ENCODE results near the gene ATCAY. TPM values are rescaled to one million over a fixed set of nuclear protein-coding genes. Genes with fewer than 3 reads are reported as not detected.
A peak's percentile ranks its signal among the peaks of the same experiment; 100 is the strongest.
"Not testable (repeated sequence)": the region's sequence is repeated elsewhere in the genome, so short reads cannot be mapped to it uniquely, and the experiment has no call there.

The ATCAY gene
- total RNA-seq, 4 donors from 2014 or later = not detected

DNA sequence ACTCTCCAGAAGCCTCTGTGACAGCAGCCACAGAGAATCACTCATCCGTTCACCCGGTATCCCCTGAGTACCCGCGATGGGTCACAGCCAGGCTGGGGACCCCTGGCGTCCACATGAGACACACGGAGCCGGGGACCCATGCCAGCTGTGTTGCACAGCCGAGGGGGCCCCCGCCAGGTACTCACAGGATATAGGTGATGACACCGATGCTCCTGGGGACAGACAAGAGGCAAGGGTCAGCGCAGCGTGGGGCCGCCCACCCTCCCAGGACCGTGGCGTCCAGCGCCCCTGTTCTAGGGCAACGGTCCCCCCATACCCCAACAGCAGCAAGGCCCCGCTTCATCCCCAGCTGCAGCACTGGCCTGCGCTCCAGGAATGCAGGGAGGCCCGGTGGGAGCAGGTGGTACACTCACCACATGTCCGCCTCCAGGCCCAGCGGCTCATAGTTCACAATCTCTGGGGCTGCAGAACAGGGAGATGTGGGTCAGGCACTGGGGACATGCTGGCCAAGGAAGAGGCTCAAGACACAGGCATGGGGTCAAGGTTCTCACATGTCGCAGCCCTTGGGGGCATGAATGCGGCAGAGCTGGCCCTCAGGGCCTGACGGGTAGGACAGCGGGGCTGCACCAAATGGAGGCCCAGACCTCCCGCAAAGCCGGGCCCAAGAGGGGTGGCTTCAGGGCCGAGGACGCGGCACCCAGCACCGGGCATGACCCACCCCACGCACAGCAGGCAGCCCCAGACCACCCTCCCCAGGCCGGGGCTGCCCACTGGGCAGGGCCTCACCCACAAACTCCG, 83.2 kb downstream of the ATCAY start:
- Histone ChIP-seq H3K27ac (peak overlapping the region; percentile 28 to 99 (median 70)), H3K4me1 (peaks cover 21 to 29% of the 10 kb centered on the region in 2 donors), H3K4me3 (no peak overlapping the region), H3K9me3 (no peaks in the 10 kb centered on the region), H3K27me3 (no peaks in the 10 kb centered on the region), H3K36me3 (peaks cover 0 to 83% of the 10 kb centered on the region in 2 donors)
- TF ChIP-seq POLR2A (IDR thresholded peaks at IDR 0.05) = no peak
- TF ChIP-seq, protein P1, sequence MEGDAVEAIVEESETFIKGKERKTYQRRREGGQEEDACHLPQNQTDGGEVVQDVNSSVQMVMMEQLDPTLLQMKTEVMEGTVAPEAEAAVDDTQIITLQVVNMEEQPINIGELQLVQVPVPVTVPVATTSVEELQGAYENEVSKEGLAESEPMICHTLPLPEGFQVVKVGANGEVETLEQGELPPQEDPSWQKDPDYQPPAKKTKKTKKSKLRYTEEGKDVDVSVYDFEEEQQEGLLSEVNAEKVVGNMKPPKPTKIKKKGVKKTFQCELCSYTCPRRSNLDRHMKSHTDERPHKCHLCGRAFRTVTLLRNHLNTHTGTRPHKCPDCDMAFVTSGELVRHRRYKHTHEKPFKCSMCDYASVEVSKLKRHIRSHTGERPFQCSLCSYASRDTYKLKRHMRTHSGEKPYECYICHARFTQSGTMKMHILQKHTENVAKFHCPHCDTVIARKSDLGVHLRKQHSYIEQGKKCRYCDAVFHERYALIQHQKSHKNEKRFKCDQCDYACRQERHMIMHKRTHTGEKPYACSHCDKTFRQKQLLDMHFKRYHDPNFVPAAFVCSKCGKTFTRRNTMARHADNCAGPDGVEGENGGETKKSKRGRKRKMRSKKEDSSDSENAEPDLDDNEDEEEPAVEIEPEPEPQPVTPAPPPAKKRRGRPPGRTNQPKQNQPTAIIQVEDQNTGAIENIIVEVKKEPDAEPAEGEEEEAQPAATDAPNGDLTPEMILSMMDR (IDR thresholded peaks at IDR 0.05 in 4 of 5, conservative IDR thresholded peaks at IDR 0.05 in 1 of 5) = no peak
- intact Hi-C loops (cut with DNase I; ENCODE audit: low total_unique reads) = no loop called here
- in situ Hi-C loops (cut with MboI; ENCODE audit: low sequenced_read_pairs in 4 of 4) = no loop called here
- DNase-seq (no peak), ATAC-seq (no peak)

DNA sequence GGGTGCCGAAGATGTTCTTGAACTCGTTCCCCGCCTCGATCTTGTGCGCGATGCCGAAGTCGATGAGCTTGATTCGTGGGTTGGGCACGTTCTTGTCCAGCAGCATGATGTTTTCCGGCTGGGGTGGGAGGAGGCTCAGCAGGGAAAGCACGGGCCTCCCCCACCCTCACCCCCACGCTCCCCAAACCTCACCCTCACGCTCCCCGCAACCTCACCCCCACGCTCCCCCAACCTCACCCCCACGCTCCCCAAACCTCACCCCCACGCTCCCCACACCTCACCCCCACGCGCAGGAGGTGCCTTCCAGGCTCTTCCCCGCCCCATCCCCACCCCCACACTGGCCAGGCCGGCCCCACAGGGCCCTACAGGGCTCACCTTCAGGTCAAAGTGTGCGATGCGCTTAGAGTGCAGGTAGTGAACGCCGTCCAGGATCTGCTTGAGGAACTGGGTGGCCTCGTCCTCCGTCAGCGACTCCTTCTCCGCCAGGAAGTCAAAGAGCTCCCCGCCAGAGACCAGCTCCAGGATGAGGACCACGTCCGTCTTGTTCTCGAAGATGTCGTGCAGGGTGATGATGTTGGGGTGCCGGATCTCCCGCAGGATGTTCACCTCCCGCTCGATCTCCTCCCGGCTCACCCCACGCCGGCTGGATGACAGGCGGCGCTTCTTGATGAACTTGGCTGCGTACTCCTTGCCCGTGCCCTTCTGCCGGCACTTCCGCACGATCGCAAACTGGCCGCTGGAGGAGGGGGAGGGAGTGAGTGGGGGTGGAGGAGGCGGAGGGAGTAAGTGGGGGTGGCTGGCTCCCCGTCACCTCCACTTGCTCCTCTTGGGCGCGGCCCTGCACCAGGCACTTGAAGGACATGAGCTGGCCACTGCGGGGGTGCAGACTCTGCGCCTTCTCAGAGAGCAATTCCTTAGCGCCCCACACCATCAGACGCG, 84.0 kb downstream of the ATCAY start:
- H3K36me3 ChIP-seq = peaks cover 0 to 74% of the 10 kb centered on the region in 2 donors
- no peaks in the 10 kb centered on the region for H3K27me3 ChIP-seq
- H3K4me3 ChIP-seq = no peak overlapping the region
- no peak for DNase-seq
- H3K4me1 ChIP-seq = peaks cover 29 to 37% of the 10 kb centered on the region in 2 donors
- intact Hi-C loops (cut with DNase I; ENCODE audit: low total_unique reads) (no loop called here), in situ Hi-C loops (cut with MboI; ENCODE audit: low sequenced_read_pairs in 4 of 4) (no loop called here)
- H3K9me3 ChIP-seq = no peaks in the 10 kb centered on the region
- TF ChIP-seq POLR2A (IDR thresholded peaks at IDR 0.05) = no peak
- TF ChIP-seq, protein P1 (IDR thresholded peaks at IDR 0.05 in 4 of 5, conservative IDR thresholded peaks at IDR 0.05 in 1 of 5) = no peak
- ATAC-seq = no peak
- H3K27ac ChIP-seq = peak overlapping the region; percentile 42 to 100 (median 98)

DNA sequence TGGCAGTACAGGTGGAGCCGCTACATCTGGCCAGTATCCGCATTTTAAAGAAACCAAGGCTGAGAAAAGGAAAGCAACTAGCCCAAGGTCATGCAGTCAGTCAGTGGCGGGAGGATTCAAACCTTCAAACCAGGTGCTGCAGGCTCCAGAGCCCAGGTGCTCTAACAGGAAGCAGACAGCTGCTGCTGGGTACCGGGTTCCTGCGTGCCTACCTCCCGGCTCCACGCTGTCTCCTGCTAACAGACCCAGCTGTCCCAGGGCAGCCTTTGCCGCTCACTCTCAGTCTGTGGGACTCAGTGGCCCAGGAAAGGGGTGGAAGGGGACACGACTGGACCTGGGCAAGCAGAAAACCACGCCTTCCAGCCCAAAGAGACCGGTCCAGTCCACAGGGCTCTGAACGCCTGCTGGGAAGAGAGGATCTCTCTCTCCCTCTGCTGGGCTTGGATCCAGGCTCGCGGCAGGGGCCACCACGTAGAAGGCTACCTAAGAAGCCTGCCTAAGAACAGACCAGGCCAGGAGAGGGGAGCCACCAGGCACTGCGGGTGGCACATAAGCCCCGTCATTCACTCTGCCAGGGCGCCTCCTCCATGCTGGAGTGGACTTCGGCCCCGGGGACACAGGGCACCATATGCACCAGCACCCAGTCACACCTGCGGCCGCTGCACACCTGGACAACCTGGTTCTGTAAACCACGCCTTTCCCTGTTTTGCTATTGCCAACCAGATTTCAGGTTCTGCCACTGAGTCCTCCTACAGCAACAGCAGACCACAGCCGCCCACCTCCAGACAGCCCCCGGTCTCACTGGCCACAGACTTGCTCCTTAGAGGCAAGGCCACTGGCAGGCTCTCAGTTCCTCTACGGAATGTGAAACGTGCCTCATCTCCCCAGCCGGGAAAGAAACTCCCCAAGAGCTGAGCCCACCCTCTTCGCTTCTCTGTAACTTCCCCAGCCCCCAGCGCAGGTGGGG, 85.8 kb downstream of the ATCAY start:
- Histone ChIP-seq H3K27ac (peak overlapping the region; percentile 97 to 100 (median 98)), H3K9me3 (no peaks in the 10 kb centered on the region), H3K4me3 (no peak overlapping the region), H3K4me1 (peaks cover 41 to 42% of the 10 kb centered on the region in 2 donors), H3K27me3 (no peaks in the 10 kb centered on the region), H3K36me3 (peaks cover 0 to 56% of the 10 kb centered on the region in 2 donors)
- DNase-seq (no peak), ATAC-seq (no peak)
- in situ Hi-C loops (cut with MboI; ENCODE audit: low sequenced_read_pairs in 4 of 4) = no loop called here
- intact Hi-C loops (cut with DNase I; ENCODE audit: low total_unique reads) = no loop called here
- TF ChIP-seq POLR2A (IDR thresholded peaks at IDR 0.05) = no peak
- TF ChIP-seq, protein P1 (IDR thresholded peaks at IDR 0.05 in 4 of 5, conservative IDR thresholded peaks at IDR 0.05 in 1 of 5) = no peak

DNA sequence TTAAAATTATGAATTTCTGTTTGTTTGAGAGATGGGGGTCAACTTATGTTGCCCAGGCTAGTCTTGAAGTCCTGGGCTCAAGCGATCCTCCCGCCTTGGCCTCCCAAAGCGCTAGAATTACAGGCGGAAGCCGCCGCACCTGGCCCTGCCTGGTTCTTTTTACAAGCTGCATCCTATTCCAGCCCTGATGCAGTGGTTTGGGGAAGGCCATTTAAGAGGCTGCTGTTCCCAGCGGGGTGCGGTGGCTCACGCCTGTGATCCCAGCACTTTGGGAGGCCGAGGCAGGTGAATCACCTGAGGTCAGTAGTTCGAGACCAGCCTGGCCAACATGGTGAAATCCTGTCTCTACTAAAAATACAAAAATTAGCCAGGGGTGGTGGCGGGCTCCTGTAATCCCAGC, 87.5 kb downstream of the ATCAY start:
- Histone ChIP-seq H3K27ac (peak overlapping the region; percentile 97 to 100 (median 98)), H3K36me3 (peaks cover 0 to 42% of the 10 kb centered on the region in 2 donors), H3K4me3 (peak overlapping the region in 1 of 4 donors; percentile 4), H3K4me1 (peaks cover 42% of the 10 kb centered on the region in 2 donors)
- intact Hi-C loops (cut with DNase I; ENCODE audit: low total_unique reads) = loop anchor here (2.0 kb wide), 1 partner anchor 13 kb away; no protein-coding TSS in a partner anchor
- H3K9me3 ChIP-seq; in situ Hi-C loops (cut with MboI; ENCODE audit: low sequenced_read_pairs in 4 of 4); ATAC-seq; DNase-seq; H3K27me3 ChIP-seq: not testable (repeated sequence)

All from gastrocnemius medialis (tissue), 4 donors.